H1 (cell line): ENCODE measurements around the gene CCDC14. TPM values are rescaled to one million over a fixed set of nuclear protein-coding genes. Genes with fewer than 3 reads are reported as not detected.

ENCODE experiments used
- CTCF ChIA-PET: fragments of 300-600 bp; sonication (Branson Sonifier 250); formaldehyde crosslinking; loops from one replicate; lab custom pipeline; 2021; ENCODE audit not compliant: partially characterized antibody; lab: Charles Lee
- POLR2A ChIA-PET: fragments of 300-600 bp; sonication (Branson Sonifier 250); formaldehyde crosslinking; loops from one replicate; lab custom pipeline; 2021; ENCODE audit warnings: inconsistent platforms; ENCODE audit not compliant: partially characterized antibody; lab: Charles Lee
- DNase-seq, 2 experiments: peaks; one replicate each; pipeline versions ENCODE4 v3.0.0 to v3.0.0-alpha.2; 2010 to 2022; ENCODE audit warnings: low spot score in 2 of 2, low read depth in 1 of 2, mixed read lengths in 1 of 2
- FAIRE-seq: peaks from 2 replicates; lab custom pipeline; 2011; peaks lifted over from hg19 to GRCh38; lab: Jason Lieb, UNC
- H2AFZ ChIP-seq: 2 replicates; pipeline ENCODE4 v1.8.1; 2012; ENCODE audit warnings: low read length, inconsistent platforms
- H2AK5ac ChIP-seq: 2 replicates; pipeline ENCODE4 v1.6.1; 2013; ENCODE audit warnings: low read depth, low read length
- H2BK120ac ChIP-seq: replicated peaks from 2 replicates; pipeline ENCODE3; 2013; ENCODE audit warnings: low read depth, low read length, inconsistent platforms
- H2BK12ac ChIP-seq: 2 replicates; pipeline ENCODE4 v1.6.1; 2013; ENCODE audit warnings: low read depth, low read length
- H2BK15ac ChIP-seq: 2 replicates; pipeline ENCODE4 v1.6.1; 2013; ENCODE audit warnings: low read length
- H2BK20ac ChIP-seq: 2 replicates; pipeline ENCODE4 v1.6.1; 2013; ENCODE audit warnings: low read length
- H2BK5ac ChIP-seq: 2 replicates; pipeline ENCODE4 v1.6.1; 2013; ENCODE audit warnings: low read depth, low read length
- H3K14ac ChIP-seq: 2 replicates; pipeline ENCODE4 v1.6.1; 2013; ENCODE audit warnings: inconsistent platforms; ENCODE audit not compliant: insufficient read length
- H3K18ac ChIP-seq: 2 replicates; pipeline ENCODE4 v1.6.1; 2013; ENCODE audit warnings: low read length; ENCODE audit errors: extremely low read depth
- H3K23ac ChIP-seq: 2 replicates; pipeline ENCODE4 v1.6.1; 2013; ENCODE audit warnings: inconsistent platforms; ENCODE audit not compliant: insufficient read length
- H3K23me2 ChIP-seq: 2 replicates; pipeline ENCODE4 v1.6.1; 2013; ENCODE audit warnings: low read depth, low read length
- H3K27ac ChIP-seq: 2 replicates; pipeline ENCODE4 v1.6.1; 2011; ENCODE audit warnings: low read depth, low read length, inconsistent platforms
- H3K27me3 ChIP-seq, 4 experiments: replicated peaks in 1 of 4; 1 replicate in 1 of 4; 2 replicates in 3 of 4; pipeline versions ENCODE4 v1.6.1 to v1.8.1; 2011 to 2013; ENCODE audit warnings: low read length in 3 of 4, mild to moderate bottlenecking in 3 of 4, inconsistent platforms in 2 of 4, mixed read lengths in 2 of 4, moderate library complexity in 1 of 4; ENCODE audit not compliant: control insufficient read depth in 3 of 4, insufficient read depth in 3 of 4; ENCODE audit errors: extremely low read depth in 1 of 4
- H3K36me3 ChIP-seq, 4 experiments: 2 replicates each; pipeline versions ENCODE4 v1.6.1 to v1.8.1; 2011 to 2013; ENCODE audit warnings: mild to moderate bottlenecking in 4 of 4, low read length in 3 of 4, moderate library complexity in 2 of 4, control low read depth in 1 of 4, inconsistent platforms in 1 of 4; ENCODE audit not compliant: insufficient read depth in 4 of 4, control insufficient read depth in 2 of 4
- H3K4ac ChIP-seq: replicated peaks from 2 replicates; pipeline ENCODE3; 2013; ENCODE audit warnings: low read length, low read depth, mixed read lengths, inconsistent platforms; ENCODE audit not compliant: insufficient read length
- H3K4me1 ChIP-seq, 4 experiments: replicated peaks in 1 of 4; 1 replicate in 1 of 4; 2 replicates in 3 of 4; pipeline versions ENCODE4 v1.6.1 to v1.8.1; 2011 to 2013; ENCODE audit warnings: low read length in 3 of 4, inconsistent platforms in 2 of 4, mixed read lengths in 1 of 4; ENCODE audit not compliant: insufficient read depth in 4 of 4, control insufficient read depth in 3 of 4
- H3K4me2 ChIP-seq, 2 experiments: 2 replicates each; pipeline versions ENCODE4 v1.6.1 to v1.8.1; 2011 to 2013; ENCODE audit warnings: low read depth in 2 of 2, low read length in 2 of 2, control low read depth in 1 of 2, inconsistent platforms in 1 of 2, mild to moderate bottlenecking in 1 of 2; ENCODE audit not compliant: insufficient read depth in 1 of 2
- H3K4me3 ChIP-seq, 4 experiments: fragments of 200-600, 300-600 bp in 1 of 4; sonication (generic), shearing (Covaris generic), sonication (Bioruptor Twin) in 1 of 4; 2 replicates each; pipeline versions ENCODE4 v1.5.1 to v1.8.1; 2011 to 2016; ENCODE audit warnings: low read length in 4 of 4, low read depth in 3 of 4, control low read depth in 2 of 4, inconsistent platforms in 2 of 4, mild to moderate bottlenecking in 2 of 4, mixed read lengths in 1 of 4, moderate library complexity in 1 of 4; ENCODE audit not compliant: insufficient read depth in 2 of 4; ENCODE audit errors: extremely low read depth in 1 of 4
- H3K56ac ChIP-seq: replicated peaks from 2 replicates; pipeline ENCODE3; 2013; ENCODE audit warnings: low read depth, mild to moderate bottlenecking, mixed read lengths, low read length, inconsistent platforms; ENCODE audit not compliant: insufficient read length
- H3K79me1 ChIP-seq: 2 replicates; pipeline ENCODE4 v1.6.1; 2013; ENCODE audit warnings: low read depth, low read length, control low read depth
- H3K79me2 ChIP-seq, 2 experiments: 2 replicates each; pipeline versions ENCODE4 v1.6.1 to v1.8.1; 2012 to 2013; ENCODE audit warnings: low read length in 2 of 2, mild to moderate bottlenecking in 2 of 2, inconsistent platforms in 1 of 2; ENCODE audit not compliant: insufficient read depth in 2 of 2, control insufficient read depth in 1 of 2
- H3K9ac ChIP-seq, 4 experiments: replicated peaks in 1 of 4; 1 replicate in 1 of 4; 2 replicates in 3 of 4; pipeline versions ENCODE4 v1.6.1 to v1.8.1; 2011 to 2013; ENCODE audit warnings: low read depth in 3 of 4, low read length in 3 of 4, control low read depth in 2 of 4, mild to moderate bottlenecking in 2 of 4, moderate library complexity in 2 of 4, inconsistent platforms in 1 of 4; ENCODE audit errors: extremely low read depth in 1 of 4
- H3K9me3 ChIP-seq, 2 experiments: 2 replicates each; pipeline versions ENCODE4 v1.6.1 to v1.8.1; 2012 to 2013; ENCODE audit warnings: mild to moderate bottlenecking in 2 of 2, moderate library complexity in 2 of 2, control low read depth in 1 of 2, inconsistent platforms in 1 of 2, low read depth in 1 of 2, low read length in 1 of 2, mixed read lengths in 1 of 2; ENCODE audit not compliant: insufficient read depth in 2 of 2
- H4K20me1 ChIP-seq, 2 experiments: replicated peaks in 1 of 2; 2 replicates each; pipeline versions ENCODE3 to v1.8.1; 2011 to 2013; ENCODE audit warnings: inconsistent platforms in 2 of 2, low read length in 2 of 2, mild to moderate bottlenecking in 1 of 2; ENCODE audit not compliant: insufficient read depth in 2 of 2, control insufficient read depth in 1 of 2
- H4K5ac ChIP-seq: 2 replicates; pipeline ENCODE4 v1.6.1; 2013; ENCODE audit warnings: low read length, low read depth, mixed read lengths, inconsistent platforms; ENCODE audit not compliant: insufficient read length
- H4K8ac ChIP-seq: 2 replicates; pipeline ENCODE4 v1.8.0; 2013; ENCODE audit warnings: mild to moderate bottlenecking, moderate library complexity, low read length, inconsistent platforms; ENCODE audit not compliant: insufficient read depth; ENCODE audit errors: extremely low read depth
- H4K91ac ChIP-seq: replicated peaks from 2 replicates; pipeline ENCODE3; 2013; ENCODE audit warnings: low read length, mixed read lengths, inconsistent platforms; ENCODE audit not compliant: insufficient read length
- ASH2L ChIP-seq: fragments of 200-600, 300-600 bp; sonication (generic); IDR thresholded peaks from one replicate; pipeline ENCODE4 v1.7.1; 2017; ENCODE audit warnings: low read length
- EP300 ChIP-seq, 2 experiments: IDR thresholded peaks; 1 replicate in 1 of 2; 2 replicates in 1 of 2; pipeline ENCODE4 v1.6.1; 2011 to 2012; ENCODE audit warnings: low read depth in 2 of 2, low read length in 2 of 2, mild to moderate bottlenecking in 2 of 2, borderline replicate concordance in 1 of 2, inconsistent platforms in 1 of 2, moderate library complexity in 1 of 2
- GTF2F1 ChIP-seq: IDR thresholded peaks from 2 replicates; pipeline ENCODE4 v1.6.1; 2012; ENCODE audit warnings: low read depth, low read length, improper control_type of control experiment, borderline replicate concordance
- JUND ChIP-seq: IDR thresholded peaks from 2 replicates; pipeline ENCODE4 v1.6.1; 2011; ENCODE audit warnings: mild to moderate bottlenecking, improper control_type of control experiment, low read length
- KDM4A ChIP-seq: IDR thresholded peaks from one replicate; pipeline ENCODE4 v1.7.1; 2012; ENCODE audit warnings: low read depth, mild to moderate bottlenecking, moderate library complexity, low read length, inconsistent platforms; ENCODE audit not compliant: severe bottlenecking
- POLR2A ChIP-seq, 2 experiments: IDR thresholded peaks; 1 replicate in 1 of 2; 2 replicates in 1 of 2; pipeline ENCODE4 v1.6.1; 2011; ENCODE audit warnings: low read depth in 2 of 2, low read length in 2 of 2, mild to moderate bottlenecking in 2 of 2; ENCODE audit errors: control extremely low read depth in 1 of 2
- POU5F1 ChIP-seq: IDR thresholded peaks from 2 replicates; pipeline ENCODE4 v1.6.1; 2011; ENCODE audit warnings: low read depth, mild to moderate bottlenecking, low read length, moderate library complexity
- RAD21 ChIP-seq, 2 experiments: IDR thresholded peaks in 1 of 2; conservative IDR thresholded peaks in 1 of 2; 2 replicates each; pipeline ENCODE4 v1.6.1; 2011; ENCODE audit warnings: low read depth in 2 of 2, low read length in 2 of 2, improper control_type of control experiment in 1 of 2, inconsistent platforms in 1 of 2, mild to moderate bottlenecking in 1 of 2, moderate library complexity in 1 of 2
- RNF2 ChIP-seq: fragments of 200-900, 300-1000 bp; sonication (generic); IDR thresholded peaks from 2 replicates; pipeline ENCODE4 v1.7.1; 2016; ENCODE audit warnings: borderline replicate concordance, low read depth, mild to moderate bottlenecking, antibody characterized with exemption, low read length; ENCODE audit not compliant: poor library complexity, severe bottlenecking; ENCODE audit errors: missing control alignments
- WGBS, 2 experiments: shearing (Covaris generic) in 1 of 2; methylation state at CpG; one replicate each; pipeline versions ENCODE4 v1.1.6 to v1.1.7; 2013 to 2015; ENCODE audit warnings: low lambda C conversion rate in 2 of 2, mixed read lengths in 2 of 2, inconsistent platforms in 1 of 2, low coverage in 1 of 2, missing lambda C conversion rate in 1 of 2; ENCODE audit not compliant: insufficient replicate concordance in 2 of 2, insufficient coverage in 1 of 2, insufficient read length in 1 of 2; ENCODE audit errors: extremely low coverage in 1 of 2, missing lambda C conversion rate in 1 of 2; 5-methylcytosine and 5-hydroxymethylcytosine counted together
- polyA plus RNA-seq, 7 experiments: library from polyadenylated mRNA; depleted of rRNA in 3 of 7; stranded (reverse) in 5 of 7; unstranded in 2 of 7; fragments of >200 nt in 5 of 7; fragments of 200-250 nt in 2 of 7; gene quantifications; 1 replicate in 5 of 7; 2 replicates in 1 of 7; 4 replicates in 1 of 7; pipeline versions ENCODE4 v1.2.1 to v1.2.3, GENCODE V29; 2011 to 2013; ENCODE audit warnings: missing spikeins in 2 of 7, mixed read lengths in 2 of 7
- total RNA-seq: library from RNA; stranded (reverse); fragmentation: NEBNext Ultra II Directional; extraction: Animal tissue kit (Norgen Biotek cat#: 25700); gene quantifications from 2 replicates; pipeline ENCODE4 v1.2.1, GENCODE V29; 2021

Gene CCDC14
- total and polyA plus RNA-seq, 2 of the 8 experiments (the other 6 are each of a cell fraction or from before 2014, with no cell fraction given): 53.6 to 95.7 TPM

DNA sequence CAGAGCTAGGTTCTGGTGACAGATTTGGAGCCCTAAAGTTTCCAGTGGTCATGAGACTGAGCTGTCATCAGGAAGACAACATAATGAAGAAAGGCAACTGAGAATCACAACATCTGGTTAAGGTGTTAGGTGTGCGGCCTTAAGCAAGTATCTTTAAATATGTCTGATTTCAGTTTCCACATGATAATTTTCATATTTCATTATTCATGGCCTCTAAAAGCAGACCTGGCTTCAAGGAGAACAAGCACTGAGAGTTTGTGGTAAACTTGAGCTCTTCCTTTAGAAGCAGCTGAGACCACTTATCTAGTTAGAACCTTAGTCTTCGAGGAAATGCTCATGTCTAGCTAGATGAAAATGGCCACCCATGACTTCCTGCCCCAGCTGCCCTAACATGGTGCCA lies 51.2 kb downstream of the CCDC14 start:
- H3K4me3 ChIP-seq: no peak overlapping the region
- no peak overlapping the region for H3K56ac ChIP-seq
- ChIA-PET CTCF (interaction anchor here (1.1 kb wide), 1 partner anchor 268 kb away, joined by 3 read pairs; no protein-coding TSS in a partner anchor), POLR2A (no interaction called here)
- no peak for DNase-seq
- no peak overlapping the region for H3K4me2 ChIP-seq
- no peak overlapping the region for H3K14ac ChIP-seq
- H3K4me1 ChIP-seq: no peaks in the 10 kb centered on the region
- H3K9ac ChIP-seq: no peak overlapping the region
- no peak overlapping the region for H3K4ac ChIP-seq
- TF ChIP-seq RNF2: no peak
- no peak for TF ChIP-seq EP300 (IDR thresholded peaks at IDR 0.05; ENCODE audit: borderline replicate concordance in 1 of 2, low read depth in 2 of 2, low read length in 2 of 2)
- TF ChIP-seq POU5F1: no peak
- no peak for TF ChIP-seq KDM4A
- TF ChIP-seq RAD21 (IDR thresholded peaks at IDR 0.05 in 1 of 2, conservative IDR thresholded peaks at IDR 0.05 in 1 of 2; ENCODE audit: low read depth in 2 of 2, low read length in 2 of 2): no peak
- no peak for TF ChIP-seq GTF2F1
- no peak for TF ChIP-seq JUND
- TF ChIP-seq ASH2L: no peak
- TF ChIP-seq POLR2A (IDR thresholded peaks at IDR 0.05; ENCODE audit: control extremely low read depth in 1 of 2, low read depth in 2 of 2, low read length in 2 of 2): no peak
- no peak overlapping the region for H2AFZ ChIP-seq
- no peak overlapping the region for H2BK20ac ChIP-seq
- no peak overlapping the region for H2AK5ac ChIP-seq
- H3K23ac ChIP-seq: no peak overlapping the region
- no peak overlapping the region for H2BK5ac ChIP-seq
- H3K23me2 ChIP-seq: no peaks in the 10 kb centered on the region
- H3K18ac ChIP-seq: no peak overlapping the region
- 87% methylated on average over 2 of the region's 2 CpGs; no CpG with 5 or more reads in 1 of the 2 experiments for WGBS, 2 experiments
- H3K79me1 ChIP-seq: no peaks in the 10 kb centered on the region
- no peak for FAIRE-seq
- no peaks in the 10 kb centered on the region for H3K27me3 ChIP-seq
- no peak overlapping the region for H3K27ac ChIP-seq
- no peak overlapping the region for H4K91ac ChIP-seq
- H2BK120ac ChIP-seq: no peak overlapping the region
- no peak overlapping the region for H2BK12ac ChIP-seq
- no peaks in the 10 kb centered on the region for H3K79me2 ChIP-seq
- H3K9me3 ChIP-seq: no peaks in the 10 kb centered on the region
- peaks cover 0 to 5% (median 1%) of the 10 kb centered on the region in 4 experiments; a peak in 3 of 8 replicates for H3K36me3 ChIP-seq
- H4K8ac ChIP-seq: no peak overlapping the region
- H2BK15ac ChIP-seq: no peak overlapping the region
- no peak overlapping the region for H4K5ac ChIP-seq
- no peaks in the 10 kb centered on the region for H4K20me1 ChIP-seq
